Heart left ventricle (tissue), 16 donors: ENCODE data around the gene FDXACB1. TPM values are rescaled to one million over a fixed set of nuclear protein-coding genes. Genes with fewer than 3 reads are reported as not detected.

Experiments
- ATAC-seq, 4 donors: fragments of 200-7000 bp; cut with Tn5 transposase; one replicate each; pipeline ENCODE4 v1.9.1; 2020 to 2022; ENCODE audit warnings: moderate library complexity in 4 of 4, mild to moderate bottlenecking in 3 of 4, moderate number of reproducible peaks in 1 of 4
- DNase-seq, 5 donors: peaks; one replicate each; pipeline ENCODE4 v3.0.0-alpha.2; 2020
- H3K27ac ChIP-seq, 12 donors: fragments of 200-600 bp; sonication (generic) in 4 of 12; one replicate each; pipeline versions ENCODE4 v1.5.0 to v1.8.0; 2016 to 2022; ENCODE audit warnings: mild to moderate bottlenecking in 2 of 12
- H3K27me3 ChIP-seq, 9 donors: fragments of 200-600 bp; sonication (generic) in 2 of 9; one replicate each; pipeline versions ENCODE4 v1.5.1 to v1.8.0; 2016 to 2022; ENCODE audit warnings: mild to moderate bottlenecking in 3 of 9
- H3K36me3 ChIP-seq, 9 donors: fragments of 200-600 bp; sonication (generic) in 2 of 9; one replicate each; pipeline versions ENCODE4 v1.5.0 to v1.8.0; 2018 to 2022; ENCODE audit warnings: mild to moderate bottlenecking in 2 of 9
- H3K4me1 ChIP-seq, 12 donors: fragments of 200-600 bp; sonication (generic) in 4 of 12; one replicate each; pipeline versions ENCODE4 v1.5.0 to v1.8.0; 2016 to 2022; ENCODE audit warnings: mild to moderate bottlenecking in 3 of 12
- H3K4me3 ChIP-seq, 12 donors: fragments of 200-600 bp; sonication (generic) in 4 of 12; one replicate each; pipeline versions ENCODE4 v1.5.0 to v1.8.0; 2017 to 2022; ENCODE audit warnings: mild to moderate bottlenecking in 9 of 12, moderate library complexity in 4 of 12
- H3K9me3 ChIP-seq, 12 donors: fragments of 200-600 bp; sonication (generic) in 4 of 12; one replicate each; pipeline versions ENCODE4 v1.5.0 to v1.8.0; 2016 to 2022; ENCODE audit warnings: mild to moderate bottlenecking in 1 of 12
- POLR2A ChIP-seq, 2 donors: fragments of 450-650 bp; IDR thresholded peaks; one replicate each; pipeline ENCODE4 v1.6.1; 2017; ENCODE audit warnings: antibody characterized with exemption in 2 of 2, mild to moderate bottlenecking in 2 of 2, moderate library complexity in 2 of 2
- WGBS, 4 donors: extraction: QIAGEN DNeasy Blood & Tissue Kit in 2 of 4; methylation state at CpG; one replicate each; pipeline versions ENCODE4 v1.1.5 to v1.1.7; 2013 to 2018; 5-methylcytosine and 5-hydroxymethylcytosine counted together
- intact Hi-C, 10 donors: fragments of 100-400 bp; cut with DNase I; formaldehyde crosslinking; loops; one replicate each; pipeline versions ENCODE4 v1.11.1 to v1.14.2; 2022
- polyA plus RNA-seq, 2 donors: library from polyadenylated mRNA; stranded (reverse); fragments of 200-250 nt; gene quantifications; one replicate each; pipeline ENCODE4 v1.2.3, GENCODE V29; 2013
- total RNA-seq, 9 donors: library from RNA; depleted of rRNA in 2 of 9; stranded (reverse); fragments of >200 nt in 2 of 9; fragmentation: NEBNext Ultra II Directional in 3 of 9; extraction: Animal tissue kit (Norgen Biotek cat#: 25700) in 3 of 9; gene quantifications; one replicate each; pipeline versions ENCODE4 v1.1.0 to v1.2.4, GENCODE V29; 2016 to 2023
- TF ChIP-seq, protein P1 (sequence below), 12 donors: fragments of 200-600 bp; sonication (generic) in 4 of 12; IDR thresholded peaks; one replicate each; pipeline versions ENCODE4 v1.5.0 to v1.8.0; 2018 to 2022; ENCODE audit warnings: antibody characterized with exemption in 12 of 12, mild to moderate bottlenecking in 5 of 12
- donor health status: ischemic (EF 13 %, LVEDD 7.1; RV severe dilation, severe dysfunction).
- donor health status: healthy with polysubstance abuse.
- donor health status: DM: no; HTN: yes; CAD: no.
- donor health status: DM: no; HTN: no; CAD: no.
- donor health status: ischemic (EF 25% LVEDD 6.9; RV normal size, moderate dysfunction).
- donor health status: ischemic (EF 25% LVEDD 5.7; RV mildly dilated, moderate dysfunction).
- donor health status: healthy.
- donor health status: DM: yes; HTN: yes; CAD: no.
- donor health status: ischemic (EF 35%, LVEDD 5.7; RV mildly dilated, moderate dysfunction).
- donor health status: nonischemic (EF 11% LVEDD 7.7; RV severe dilation, severe dysfunction).
- donor health status: DM: yes; HTN: yes; CAD: no.
- donor health status: PGD.
- donor health status: ischemic (EF 29% LVEDD 5.4; RV normal size, mild dysfunction).
- donor health status: nonischemic (EF 23%, LVEDD 6.1; RV moderate dilation, normal function).

The FDXACB1 gene
- total and polyA plus RNA-seq, 11 donors: 0.69 to 2.0 (median 1.1) TPM

DNA sequence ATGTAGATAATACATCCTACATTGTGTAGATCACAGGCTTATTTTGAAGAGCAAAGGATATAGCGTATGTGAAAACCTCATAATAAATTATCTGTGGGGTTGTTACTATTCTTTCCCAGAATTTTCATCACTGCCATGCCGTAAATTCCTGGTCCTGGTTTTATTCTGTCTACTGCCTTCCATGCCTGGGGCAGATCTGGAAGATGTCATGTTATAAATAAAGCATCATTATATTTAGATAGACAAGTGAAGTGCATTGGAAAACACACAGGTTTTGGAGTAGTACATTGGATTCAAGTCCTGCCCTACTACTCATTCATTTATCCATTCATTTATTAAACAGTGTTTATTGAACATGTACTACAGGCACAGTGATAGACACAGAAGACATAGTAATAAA, 41.9 kb upstream of the FDXACB1 start:
- Histone ChIP-seq H3K4me3 (no peak overlapping the region), H3K9me3 (no peaks in the 10 kb centered on the region), H3K36me3 (no peaks in the 10 kb centered on the region), H3K27me3 (no peaks in the 10 kb centered on the region), H3K4me1 (peaks cover 0 to 57% (median 27%) of the 10 kb centered on the region in 12 donors), H3K27ac (peak overlapping the region in 7 of 12 donors; percentile 4 to 96 (median 27))
- WGBS, 4 donors: 30 to 61% (median 56%) methylated on average over 2 of the region's 2 CpGs
- no peak for DNase-seq
- ATAC-seq: peak in 2 of 4 donors; percentile 20 to 53
- intact Hi-C loops: loop anchor here in 2 of 10 donors (5.0 to 10.0 kb wide), 2 partner anchors 44 to 164 kb away; partner anchors contain the start of genes CFAP68 (in 1 of the 2), FDXACB1 (in 1 of the 2), SDHD (in 1 of the 2) and TIMM8B (in 1 of the 2)
- no peak for TF ChIP-seq POLR2A (IDR thresholded peaks at IDR 0.05)
- TF ChIP-seq, protein P1, sequence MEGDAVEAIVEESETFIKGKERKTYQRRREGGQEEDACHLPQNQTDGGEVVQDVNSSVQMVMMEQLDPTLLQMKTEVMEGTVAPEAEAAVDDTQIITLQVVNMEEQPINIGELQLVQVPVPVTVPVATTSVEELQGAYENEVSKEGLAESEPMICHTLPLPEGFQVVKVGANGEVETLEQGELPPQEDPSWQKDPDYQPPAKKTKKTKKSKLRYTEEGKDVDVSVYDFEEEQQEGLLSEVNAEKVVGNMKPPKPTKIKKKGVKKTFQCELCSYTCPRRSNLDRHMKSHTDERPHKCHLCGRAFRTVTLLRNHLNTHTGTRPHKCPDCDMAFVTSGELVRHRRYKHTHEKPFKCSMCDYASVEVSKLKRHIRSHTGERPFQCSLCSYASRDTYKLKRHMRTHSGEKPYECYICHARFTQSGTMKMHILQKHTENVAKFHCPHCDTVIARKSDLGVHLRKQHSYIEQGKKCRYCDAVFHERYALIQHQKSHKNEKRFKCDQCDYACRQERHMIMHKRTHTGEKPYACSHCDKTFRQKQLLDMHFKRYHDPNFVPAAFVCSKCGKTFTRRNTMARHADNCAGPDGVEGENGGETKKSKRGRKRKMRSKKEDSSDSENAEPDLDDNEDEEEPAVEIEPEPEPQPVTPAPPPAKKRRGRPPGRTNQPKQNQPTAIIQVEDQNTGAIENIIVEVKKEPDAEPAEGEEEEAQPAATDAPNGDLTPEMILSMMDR (IDR thresholded peaks at IDR 0.05): no peak

DNA sequence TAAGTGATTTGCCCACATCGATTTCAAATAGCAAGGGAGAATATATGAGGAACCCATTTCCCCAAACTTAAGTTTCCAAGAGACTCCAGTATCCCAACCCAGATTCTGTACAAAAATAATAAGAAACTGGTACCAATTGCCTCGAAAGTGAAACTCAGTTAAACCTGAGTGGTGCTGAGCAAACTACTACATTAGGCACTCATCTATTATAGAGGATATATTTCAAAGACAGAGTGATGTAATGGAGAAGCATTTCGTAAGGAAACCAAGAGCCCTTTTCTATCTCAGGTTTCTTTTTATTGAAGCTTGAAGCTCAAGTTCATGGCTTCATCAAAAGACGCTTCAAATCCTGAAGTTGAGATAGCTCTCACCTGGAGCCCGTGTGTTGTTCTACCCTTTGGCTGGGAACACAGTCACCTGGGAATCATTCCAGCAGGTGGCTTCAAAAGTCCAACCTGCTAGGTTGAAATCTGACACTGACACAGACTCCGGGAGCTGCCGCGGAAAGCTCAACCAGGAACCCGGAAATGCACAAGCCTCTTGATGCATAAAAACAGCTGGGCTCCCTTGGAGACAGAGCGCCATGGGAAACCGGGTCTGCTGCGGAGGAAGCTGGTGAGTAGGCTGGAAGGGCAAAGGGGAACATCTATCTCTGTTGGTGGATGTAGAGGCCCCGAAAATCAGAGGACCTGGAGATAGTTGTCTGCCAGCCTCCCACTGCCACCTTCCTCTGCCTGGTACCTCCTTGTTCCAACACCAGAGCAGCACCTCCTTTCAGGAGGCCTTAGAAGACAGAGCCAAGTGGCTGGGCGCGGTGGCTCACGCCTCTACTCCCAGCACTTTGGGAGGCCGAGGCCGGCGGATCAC, 39.7 kb upstream of the FDXACB1 start, which contains the start of gene C11orf52:
Gene C11orf52 (plus strand): TSS at position 524 of the 867 bp plus-strand sequence. CDS start 60 bp downstream, at position 584.
- peaks cover 0 to 49% (median 23%) of the 10 kb centered on the region in 12 donors for H3K4me1 ChIP-seq
- WGBS, 4 donors: 48 to 53% (median 51%) methylated on average over 19 of the region's 19 CpGs
- DNase-seq (peak in 2 of 5 donors; percentile 43 to 45), ATAC-seq (no peak)
- peak within 1 kb of the TSS in 10 of 12 donors; percentile 7 to 67 (median 56) for H3K27ac ChIP-seq
- H3K4me3 ChIP-seq: peak within 1 kb of the TSS in 3 of 12 donors; percentile 13 to 24 (median 17)
- no peaks in the 10 kb centered on the region for H3K9me3 ChIP-seq
- TF ChIP-seq POLR2A (IDR thresholded peaks at IDR 0.05): no peak
- TF ChIP-seq, protein P1 (IDR thresholded peaks at IDR 0.05): no peak
- no peaks in the 10 kb centered on the region for H3K27me3 ChIP-seq
- intact Hi-C loops: no loop called here
- peaks cover 0 to 6% (median 0%) of the 10 kb centered on the region in 9 donors for H3K36me3 ChIP-seq

DNA sequence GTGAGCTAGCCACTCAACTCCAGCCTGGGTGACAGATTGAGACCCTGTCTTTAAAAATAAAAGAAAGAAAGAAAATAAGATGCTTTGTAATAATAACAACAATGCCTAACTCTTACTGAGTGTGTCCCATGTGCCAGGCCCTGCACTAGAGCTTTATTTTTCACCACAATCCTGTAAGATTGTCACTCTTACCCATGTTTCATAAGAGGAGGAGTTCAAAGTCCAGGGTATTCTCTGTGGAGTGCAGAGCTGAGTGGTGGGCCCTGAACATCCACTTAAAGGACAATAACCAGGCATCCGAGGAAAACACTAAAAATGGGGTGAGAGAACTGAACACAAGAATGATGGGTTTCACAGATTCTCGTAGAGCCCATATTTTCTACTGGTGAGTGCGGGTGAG, 38.8 kb upstream of the FDXACB1 start:
- H3K4me1 ChIP-seq: peaks cover 0 to 44% (median 18%) of the 10 kb centered on the region in 12 donors
- 86 to 100% (median 92%) methylated on average over 3 of the region's 3 CpGs for WGBS, 4 donors
- ATAC-seq (no peak), DNase-seq (no peak)
- H3K9me3 ChIP-seq: no peaks in the 10 kb centered on the region
- TF ChIP-seq, protein P1 (IDR thresholded peaks at IDR 0.05): no peak
- TF ChIP-seq POLR2A (IDR thresholded peaks at IDR 0.05): no peak
- no peak overlapping the region for H3K4me3 ChIP-seq
- intact Hi-C loops: no loop called here
- peaks cover 0 to 6% (median 0%) of the 10 kb centered on the region in 9 donors for H3K36me3 ChIP-seq
- peak overlapping the region in 2 of 12 donors; percentile 58 to 67 for H3K27ac ChIP-seq
- H3K27me3 ChIP-seq: peaks cover 0 to 3% (median 0%) of the 10 kb centered on the region in 9 donors

DNA sequence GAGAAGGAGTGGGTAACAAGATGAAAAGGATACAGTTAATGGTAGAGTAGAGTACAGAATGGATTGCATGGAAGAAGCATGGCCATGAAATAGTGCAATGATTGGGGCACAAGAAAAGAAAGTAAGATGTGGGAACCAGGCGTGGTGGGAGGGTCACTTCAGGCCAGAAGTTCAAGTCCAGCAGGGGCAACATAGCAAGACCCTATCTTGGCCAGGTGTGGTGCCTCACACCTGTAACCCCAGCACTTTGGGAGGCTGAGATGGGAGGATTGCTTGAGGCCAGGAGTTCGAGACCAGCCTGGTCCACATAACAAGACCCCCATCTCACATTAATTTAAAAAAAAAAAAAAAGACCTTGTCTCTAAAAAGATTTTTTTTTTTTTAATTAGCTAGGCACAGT, 38.3 kb upstream of the FDXACB1 start:
- Histone ChIP-seq H3K4me1 (peaks cover 0 to 41% (median 15%) of the 10 kb centered on the region in 12 donors), H3K36me3 (peaks cover 0 to 6% (median 0%) of the 10 kb centered on the region in 9 donors), H3K9me3 (no peaks in the 10 kb centered on the region), H3K4me3 (no peak overlapping the region), H3K27ac (peak overlapping the region in 1 of 12 donors; percentile 9), H3K27me3 (peaks cover 0 to 7% (median 0%) of the 10 kb centered on the region in 9 donors)
- intact Hi-C loops: no loop called here
- 88 to 95% (median 93%) methylated on average over 2 of the region's 2 CpGs for WGBS, 4 donors
- DNase-seq (no peak), ATAC-seq (no peak)
- TF ChIP-seq POLR2A (IDR thresholded peaks at IDR 0.05): no peak
- TF ChIP-seq, protein P1 (IDR thresholded peaks at IDR 0.05): no peak
